Astrocyte (in vitro differentiated cells and primary cell): ENCODE data around the gene CLMN.

Experiments
- EZH2 ChIP-seq: IDR thresholded peaks from 2 replicates; pipeline ENCODE4 v1.6.1; 2012; ENCODE audit warnings: mild to moderate bottlenecking, low read length, inconsistent platforms; ENCODE audit not compliant: insufficient read depth
- TF ChIP-seq, protein P1 (sequence below): IDR thresholded peaks from 2 replicates; pipeline ENCODE4 v1.5.1; 2011; ENCODE audit warnings: low read depth, mild to moderate bottlenecking, inconsistent platforms, low read length, moderate library complexity; ENCODE audit not compliant: insufficient read depth

DNA sequence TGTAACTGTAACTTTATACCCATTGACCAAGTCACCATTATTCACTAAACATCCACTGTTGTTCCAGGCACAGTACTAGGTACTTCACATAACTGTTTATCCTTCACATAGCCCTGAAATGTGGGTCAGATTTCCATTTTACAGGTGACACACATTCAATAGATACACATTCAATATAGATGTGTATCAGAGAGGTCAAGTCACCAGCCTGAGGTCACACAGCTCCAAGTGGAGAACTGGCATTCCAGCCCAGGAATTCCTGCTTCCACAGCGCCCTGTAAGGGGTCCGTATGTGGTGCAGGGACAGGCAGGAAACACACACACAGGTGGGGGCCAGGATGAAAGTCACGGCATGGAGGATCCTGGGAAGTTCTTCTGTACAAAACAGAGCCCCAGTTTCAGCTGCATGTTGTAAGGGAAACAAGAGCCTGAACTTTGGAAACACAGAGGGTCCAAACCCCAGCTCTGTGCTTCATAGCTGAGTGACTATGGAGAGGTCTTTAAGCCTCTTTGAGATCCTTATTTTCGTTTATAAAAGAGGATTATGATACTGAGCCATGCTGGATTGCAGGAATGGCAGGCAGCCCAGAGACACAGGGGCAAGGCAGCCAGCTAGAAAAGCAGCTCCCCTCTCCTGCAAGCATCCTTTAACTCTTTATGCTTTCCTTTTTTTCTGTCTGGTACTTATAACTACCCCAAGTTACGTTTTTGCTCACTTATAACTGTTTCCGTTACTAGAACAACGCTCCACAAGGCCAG is 112.1 kb downstream of the CLMN start:
- TF ChIP-seq, protein P1, sequence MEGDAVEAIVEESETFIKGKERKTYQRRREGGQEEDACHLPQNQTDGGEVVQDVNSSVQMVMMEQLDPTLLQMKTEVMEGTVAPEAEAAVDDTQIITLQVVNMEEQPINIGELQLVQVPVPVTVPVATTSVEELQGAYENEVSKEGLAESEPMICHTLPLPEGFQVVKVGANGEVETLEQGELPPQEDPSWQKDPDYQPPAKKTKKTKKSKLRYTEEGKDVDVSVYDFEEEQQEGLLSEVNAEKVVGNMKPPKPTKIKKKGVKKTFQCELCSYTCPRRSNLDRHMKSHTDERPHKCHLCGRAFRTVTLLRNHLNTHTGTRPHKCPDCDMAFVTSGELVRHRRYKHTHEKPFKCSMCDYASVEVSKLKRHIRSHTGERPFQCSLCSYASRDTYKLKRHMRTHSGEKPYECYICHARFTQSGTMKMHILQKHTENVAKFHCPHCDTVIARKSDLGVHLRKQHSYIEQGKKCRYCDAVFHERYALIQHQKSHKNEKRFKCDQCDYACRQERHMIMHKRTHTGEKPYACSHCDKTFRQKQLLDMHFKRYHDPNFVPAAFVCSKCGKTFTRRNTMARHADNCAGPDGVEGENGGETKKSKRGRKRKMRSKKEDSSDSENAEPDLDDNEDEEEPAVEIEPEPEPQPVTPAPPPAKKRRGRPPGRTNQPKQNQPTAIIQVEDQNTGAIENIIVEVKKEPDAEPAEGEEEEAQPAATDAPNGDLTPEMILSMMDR, result no peak
- TF ChIP-seq EZH2, result no peak
